HG03439 (cell line): ENCODE results near the gene DHX38.

Experiments
- ATAC-seq: cut with Tn5 transposase; IDR thresholded peaks from one replicate; pipeline ENCODE4 v1.9.1; 2021; ENCODE audit warnings: mild to moderate bottlenecking, moderate library complexity; ENCODE audit not compliant: unreplicated experiment

The DHX38 gene

DNA sequence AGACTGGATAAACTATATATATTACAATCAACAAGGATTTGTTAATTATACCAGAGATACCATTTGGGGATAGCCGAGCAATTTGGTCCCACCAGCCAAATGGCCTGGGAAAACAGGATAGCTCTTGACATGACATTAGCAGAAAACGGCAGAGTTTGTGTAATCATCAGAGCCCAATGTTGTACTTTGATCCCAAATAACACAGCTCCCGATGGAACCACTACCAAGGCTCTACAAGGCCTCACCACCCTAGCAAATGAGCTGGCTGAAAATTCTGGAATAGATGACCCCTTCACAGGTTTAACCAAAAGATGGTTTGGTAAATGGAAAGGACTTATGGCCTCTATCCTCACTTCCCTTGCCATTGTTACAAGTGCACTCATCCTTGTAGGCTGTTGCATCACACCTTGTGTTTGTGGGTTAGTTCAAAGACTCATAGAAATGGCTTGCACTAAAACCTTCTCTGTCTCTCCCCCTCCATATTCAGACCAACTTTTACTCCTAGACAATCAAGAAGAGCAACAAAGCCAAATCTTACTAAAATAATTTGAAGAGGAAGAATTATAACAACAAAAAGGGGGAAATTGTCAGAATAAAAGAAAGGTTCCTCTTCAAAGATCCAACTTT lies 9.8 kb upstream of the DHX38 start:
- no peak for ATAC-seq

DNA sequence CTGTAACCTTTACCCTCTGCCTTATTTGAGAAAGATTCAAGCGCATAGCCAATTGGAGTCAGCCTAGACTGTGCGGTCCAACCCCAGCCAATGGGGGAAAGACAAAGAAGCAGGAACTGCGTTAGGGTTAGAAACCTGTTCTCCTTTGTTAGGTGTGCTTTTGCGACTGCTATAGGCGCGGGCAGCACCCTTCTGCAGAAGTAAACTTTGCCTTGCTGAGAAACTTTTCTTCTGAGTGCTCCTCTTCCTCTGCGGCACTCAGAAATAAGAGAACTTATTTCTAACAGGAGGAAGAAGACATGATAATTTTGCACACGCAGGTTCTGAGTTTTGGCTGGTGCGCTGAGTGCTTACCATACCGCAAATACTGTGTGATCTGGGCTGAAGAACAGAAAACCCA lies 9.2 kb upstream of the DHX38 start:
- ATAC-seq: no peak

DNA sequence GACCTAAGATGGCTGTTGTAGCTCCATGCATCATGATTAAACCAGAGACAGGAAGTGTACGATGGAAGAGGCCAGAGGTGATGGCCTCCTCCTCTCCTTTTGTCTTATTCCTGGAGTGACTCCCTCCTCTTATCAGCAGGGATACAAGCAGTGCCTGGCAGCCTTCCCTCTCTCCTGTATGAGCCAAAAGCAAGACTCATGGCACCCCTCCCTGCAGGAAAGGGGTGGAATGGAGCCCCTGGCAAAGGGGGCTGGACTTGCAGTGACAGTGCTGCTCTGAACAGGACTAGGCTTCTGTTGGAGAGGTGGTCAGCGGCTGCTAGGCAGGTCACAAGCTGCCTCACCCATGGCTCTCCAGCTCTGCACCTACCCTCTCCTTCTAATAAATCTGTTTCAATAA lies 8.6 kb upstream of the DHX38 start:
- ATAC-seq: no peak

DNA sequence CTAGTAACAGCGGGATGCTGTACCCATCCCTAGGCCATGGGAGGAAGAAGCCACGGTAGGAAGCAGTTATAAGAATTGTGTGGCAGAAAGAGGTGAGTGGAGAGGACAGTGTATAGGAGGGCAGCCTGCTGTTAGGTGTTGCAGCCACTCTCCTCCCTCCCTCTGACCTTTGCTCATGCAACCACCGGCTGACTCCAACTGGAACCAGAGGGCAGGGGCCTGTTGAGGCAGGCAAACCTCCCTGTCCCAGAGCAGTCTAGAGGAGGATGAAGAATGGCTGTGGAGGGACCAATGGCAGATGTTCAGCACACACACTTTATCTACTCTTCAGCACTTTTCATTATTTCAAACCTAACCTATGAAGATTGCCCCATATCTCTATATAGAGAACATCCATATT lies 2.4 kb upstream of the DHX38 start:
- no peak for ATAC-seq

GRCh38 chr16:72092832-72093447 lies 707 bp upstream of the DHX38 start:
- ATAC-seq: no peak

- ATAC-seq: no peak
These were observed 591 bp downstream of the DHX38 start for GRCh38 chr16:72094266-72094610.

- ATAC-seq: no peak
These were observed 5.3 kb downstream of the DHX38 start for GRCh38 chr16:72098936-72099335.

DNA sequence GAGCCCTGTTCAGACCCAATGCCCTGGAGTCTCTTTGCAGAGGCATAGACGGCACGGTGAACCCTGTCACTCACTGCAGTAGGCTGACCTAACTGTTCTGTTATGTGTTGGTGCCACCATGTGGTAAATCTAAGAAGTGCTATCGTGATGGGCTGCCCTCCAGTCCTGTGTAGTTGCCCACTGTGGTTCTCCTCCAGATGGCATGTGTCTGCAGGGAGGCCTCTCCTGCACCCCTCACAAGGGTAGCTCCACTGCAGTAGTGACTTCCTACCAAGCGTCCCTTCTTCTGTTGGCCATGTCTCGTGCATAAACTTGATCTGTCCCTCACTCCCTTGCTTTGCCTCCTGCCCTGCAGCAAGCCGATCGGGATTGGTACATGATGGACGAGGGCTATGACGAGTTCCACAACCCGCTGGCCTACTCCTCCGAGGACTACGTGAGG lies 5.8 kb downstream of the DHX38 start:
- peak; percentile 84 for ATAC-seq

DNA sequence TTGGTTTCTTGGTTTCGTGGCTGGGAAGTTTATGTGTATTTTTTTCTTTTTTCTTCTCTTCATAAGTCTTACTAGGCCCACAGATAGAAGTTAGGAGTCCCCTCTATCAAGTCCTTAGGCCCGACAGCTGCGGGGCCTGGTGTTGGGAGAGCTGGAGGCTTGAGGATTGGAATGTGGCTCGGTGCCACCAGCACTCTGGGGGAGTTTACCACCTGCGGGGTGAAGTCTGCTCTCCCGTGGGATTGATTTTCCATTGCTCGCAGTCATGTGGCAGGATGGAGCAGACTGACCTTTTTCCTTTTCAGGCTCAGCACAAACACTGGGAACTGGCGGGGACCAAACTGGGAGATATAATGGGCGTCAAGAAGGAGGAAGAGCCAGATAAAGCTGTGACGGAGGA lies 7.5 kb downstream of the DHX38 start:
- ATAC-seq: no peak

- no peak for ATAC-seq
These were observed 11.3 kb downstream of the DHX38 start for GRCh38 chr16:72104905-72105304.

DNA sequence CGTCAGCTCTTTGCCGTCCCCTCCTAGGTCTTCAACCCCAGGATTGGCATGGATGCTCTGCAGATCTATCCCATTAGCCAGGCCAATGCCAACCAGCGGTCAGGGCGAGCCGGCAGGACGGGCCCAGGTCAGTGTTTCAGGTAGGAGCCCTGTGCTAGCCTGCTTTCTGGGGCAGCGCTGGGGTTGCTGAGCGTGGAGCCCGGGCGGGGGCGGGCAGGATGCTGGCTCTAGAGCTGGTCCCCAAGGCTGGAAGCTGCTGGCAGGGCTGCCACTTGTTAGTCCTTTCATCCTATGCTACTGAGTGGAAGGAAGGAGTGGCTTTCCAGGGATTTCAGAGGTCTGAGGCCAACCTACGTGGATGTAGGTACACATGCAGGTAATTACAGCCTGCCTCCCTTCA lies 12.3 kb downstream of the DHX38 start:
- no peak for ATAC-seq

GRCh38 chr16:72107371-72107770 lies 13.7 kb downstream of the DHX38 start:
- no peak for ATAC-seq

- ATAC-seq: no peak
These were observed 14.9 kb downstream of the DHX38 start for GRCh38 chr16:72108353-72109102.

GRCh38 chr16:72109300-72109699 lies 15.7 kb downstream of the DHX38 start:
- ATAC-seq: no peak

DNA sequence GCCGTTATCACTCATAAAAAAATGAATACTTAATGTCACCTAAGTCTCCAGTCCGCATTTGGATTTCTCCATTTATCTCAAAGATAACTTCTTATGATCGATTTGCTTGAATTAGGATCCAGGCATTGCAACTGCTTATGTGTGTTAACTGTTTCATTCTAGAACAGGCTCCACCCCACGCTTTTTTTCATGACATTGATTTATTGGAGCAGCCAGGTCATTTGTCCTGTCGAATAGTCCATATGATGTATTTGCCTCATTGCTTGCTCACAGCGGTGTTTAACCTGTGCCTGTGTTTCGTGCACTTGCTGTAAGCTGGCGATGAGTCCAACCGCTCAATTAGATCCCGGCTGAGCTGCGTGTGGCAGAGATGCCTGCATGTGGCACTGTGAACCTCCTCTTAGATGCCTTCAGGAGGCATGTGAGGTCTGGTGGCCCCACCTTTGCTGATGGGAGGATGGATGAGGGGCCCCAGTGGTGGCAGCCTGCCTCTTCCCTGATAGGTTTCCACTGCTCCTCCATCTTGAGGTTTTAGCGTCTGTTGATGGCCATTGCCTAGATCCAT lies 16.4 kb downstream of the DHX38 start:
- no peak for ATAC-seq

- no peak for ATAC-seq
These were observed 17.3 kb downstream of the DHX38 start for GRCh38 chr16:72110662-72111615.

DNA sequence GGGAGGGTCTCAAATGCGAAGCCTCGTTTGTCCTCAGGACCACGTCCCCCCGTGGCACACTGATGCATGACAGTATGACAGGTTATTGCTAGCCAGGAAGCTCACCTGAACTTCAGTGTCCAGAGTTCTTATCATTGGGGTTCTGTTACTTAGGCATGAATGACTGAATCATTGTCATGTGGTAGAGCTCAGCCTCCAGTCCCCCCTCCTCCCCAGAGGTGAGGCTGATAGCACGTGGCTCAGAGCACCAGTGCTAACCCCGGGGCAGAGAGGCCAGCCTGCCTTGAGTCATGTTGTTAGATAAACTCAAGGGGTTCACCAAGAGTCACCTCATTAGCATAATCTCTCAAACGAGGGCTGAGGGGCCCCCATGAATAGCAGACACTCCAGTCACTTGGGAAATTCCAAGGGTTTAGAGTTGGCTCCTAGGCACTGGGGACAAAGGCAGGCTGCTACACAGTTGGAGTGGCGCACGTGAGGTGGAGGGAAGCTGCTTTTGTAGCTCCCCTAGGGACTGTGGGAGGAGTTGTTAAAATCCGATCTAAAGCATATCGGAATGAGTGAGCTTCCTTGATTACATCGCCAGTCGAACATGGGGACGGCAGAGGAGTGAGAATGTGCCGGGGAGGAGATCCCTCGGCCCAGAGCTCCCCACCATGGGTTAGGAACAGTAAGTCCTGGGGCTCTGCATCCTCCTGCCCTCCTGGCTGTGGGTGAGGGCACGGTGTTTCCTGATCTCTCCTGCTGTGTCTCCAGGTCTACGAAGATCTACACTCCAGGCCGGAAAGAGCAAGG lies 18.2 kb downstream of the DHX38 start:
- ATAC-seq: no peak

DNA sequence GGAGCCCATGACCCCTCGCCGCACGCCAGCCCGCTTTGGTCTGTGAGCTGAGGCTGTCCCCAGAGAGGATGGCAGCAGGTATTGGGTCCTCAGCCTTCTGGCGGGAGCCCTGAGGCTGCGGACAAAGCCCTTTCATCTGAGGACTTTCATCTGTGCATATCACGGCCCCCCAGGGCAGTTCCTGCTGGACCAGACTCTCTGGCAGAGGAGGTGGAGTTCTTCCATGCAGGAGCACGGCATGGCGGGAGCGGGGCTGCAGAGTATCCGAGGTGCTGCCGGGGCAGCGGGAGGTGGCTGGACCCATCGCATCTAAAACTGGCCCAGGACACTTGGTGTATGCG lies 18.8 kb downstream of the DHX38 start:
- ATAC-seq: no peak

GRCh38 chr16:72112906-72113615 lies 19.4 kb downstream of the DHX38 start:
- ATAC-seq: no peak

DNA sequence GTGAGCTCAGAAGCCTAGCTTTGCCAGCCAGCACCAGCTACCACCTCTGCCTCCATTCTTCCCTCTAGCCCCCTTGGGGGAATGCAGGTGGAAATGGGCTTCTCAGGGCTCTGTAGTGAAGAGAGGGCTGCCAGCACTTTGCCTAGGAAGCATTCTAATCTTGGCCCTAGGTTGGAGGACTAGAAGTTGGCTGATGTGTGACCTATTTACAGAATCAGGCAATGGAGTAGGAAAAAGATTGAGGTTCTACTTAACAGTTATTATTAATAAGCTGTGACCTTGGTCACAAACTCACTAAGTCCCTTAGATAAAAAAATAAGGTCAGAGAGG lies 19.9 kb downstream of the DHX38 start:
- ATAC-seq: no peak
